ACC112 (cell line): Measurements from ENCODE around the gene NEK5.
"Not testable (repeated sequence)": the region's sequence is repeated elsewhere in the genome, so short reads cannot be mapped to it uniquely, and the experiment has no call there.

Experiments used
- H2AFZ ChIP-seq: fragments of 200-600 bp; sonication (generic); one replicate; pipeline ENCODE4 v1.6.0; 2017; ENCODE audit warnings: antibody characterized with exemption, low read length; ENCODE audit not compliant: unreplicated experiment
- H3K27ac ChIP-seq: fragments of 200-600 bp; sonication (generic); 2 replicates; pipeline ENCODE4 v1.5.1; 2014; ENCODE audit warnings: low read depth, mild to moderate bottlenecking, antibody characterized with exemption, low read length, moderate library complexity
- H3K27me3 ChIP-seq: fragments of 200-600 bp; sonication (generic); 2 replicates; pipeline ENCODE4 v1.6.1; 2014; ENCODE audit warnings: mild to moderate bottlenecking, antibody characterized with exemption, low read length, moderate library complexity, mixed read lengths; ENCODE audit not compliant: insufficient read depth
- H3K36me3 ChIP-seq: fragments of 200-600 bp; sonication (generic); 2 replicates; pipeline ENCODE4 v1.6.1; 2016; ENCODE audit warnings: mild to moderate bottlenecking, antibody characterized with exemption, low read length, moderate library complexity, mixed read lengths; ENCODE audit not compliant: insufficient read depth
- H3K4me1 ChIP-seq: fragments of 200-600 bp; sonication (generic); one replicate; pipeline ENCODE4 v1.6.1; 2016; ENCODE audit warnings: low read length, mixed read lengths; ENCODE audit not compliant: insufficient read depth, unreplicated experiment, control insufficient read depth
- H3K4me3 ChIP-seq: fragments of 200-600 bp; sonication (generic); 2 replicates; pipeline ENCODE4 v1.5.1; 2014; ENCODE audit warnings: mild to moderate bottlenecking, low read depth, low read length
- H3K79me2 ChIP-seq: fragments of 200-600 bp; sonication (generic); one replicate; pipeline ENCODE4 v1.6.0; 2016; ENCODE audit warnings: low read length; ENCODE audit not compliant: control insufficient read depth, unreplicated experiment, insufficient read depth

NEK5 gene

GRCh38 chr13:52079891-52080290 is 49.0 kb downstream of the NEK5 start:
- H3K4me1 ChIP-seq, H3K27ac ChIP-seq, H2AFZ ChIP-seq, H3K4me3 ChIP-seq, H3K79me2 ChIP-seq, H3K36me3 ChIP-seq: not testable (repeated sequence)
- H3K27me3 ChIP-seq: peaks cover 34% of the 10 kb centered on the region

- Histone ChIP-seq H3K27ac (no peak overlapping the region), H2AFZ (no peak overlapping the region), H3K4me1 (peaks cover 9% of the 10 kb centered on the region), H3K27me3 (peaks cover 9% of the 10 kb centered on the region), H3K4me3 (no peak overlapping the region), H3K79me2 (no peaks in the 10 kb centered on the region), H3K36me3 (no peaks in the 10 kb centered on the region)
Measured at GRCh38 chr13:52070929-52071523, 57.8 kb downstream of the NEK5 start.

GRCh38 chr13:52067237-52067636 is 61.6 kb downstream of the NEK5 start:
- Histone ChIP-seq H3K36me3 (no peaks in the 10 kb centered on the region), H3K27ac (no peak overlapping the region), H2AFZ (no peak overlapping the region), H3K79me2 (no peaks in the 10 kb centered on the region), H3K4me1 (peaks cover 9% of the 10 kb centered on the region), H3K4me3 (no peak overlapping the region), H3K27me3 (no peaks in the 10 kb centered on the region)

- Histone ChIP-seq H3K4me1 (no peaks in the 10 kb centered on the region), H3K27me3 (no peaks in the 10 kb centered on the region), H3K4me3 (no peak overlapping the region), H3K27ac (no peak overlapping the region), H2AFZ (no peak overlapping the region), H3K36me3 (no peaks in the 10 kb centered on the region), H3K79me2 (no peaks in the 10 kb centered on the region)
Measured at GRCh38 chr13:52061587-52061986, 67.3 kb downstream of the NEK5 start.

GRCh38 chr13:52061064-52061463 is 67.8 kb downstream of the NEK5 start:
- H3K27me3 ChIP-seq, H3K36me3 ChIP-seq, H3K4me3 ChIP-seq, H3K4me1 ChIP-seq, H3K79me2 ChIP-seq, H2AFZ ChIP-seq, H3K27ac ChIP-seq: not testable (repeated sequence)

- no peaks in the 10 kb centered on the region for H3K79me2 ChIP-seq
- peaks cover 6% of the 10 kb centered on the region for H3K27me3 ChIP-seq
- H3K36me3 ChIP-seq: no peaks in the 10 kb centered on the region
- H3K4me1 ChIP-seq: no peaks in the 10 kb centered on the region
- H2AFZ ChIP-seq: no peak overlapping the region
- no peak overlapping the region for H3K4me3 ChIP-seq
- H3K27ac ChIP-seq: no peak overlapping the region
Measured at GRCh38 chr13:52053460-52053859, 75.4 kb downstream of the NEK5 start.

GRCh38 chr13:52051400-52051799 is 77.5 kb downstream of the NEK5 start:
- Histone ChIP-seq H2AFZ (no peak overlapping the region), H3K79me2 (no peaks in the 10 kb centered on the region), H3K27me3 (peaks cover 6% of the 10 kb centered on the region), H3K27ac (no peak overlapping the region), H3K4me1 (no peaks in the 10 kb centered on the region), H3K36me3 (no peaks in the 10 kb centered on the region), H3K4me3 (no peak overlapping the region)

GRCh38 chr13:52048516-52048915 is 80.4 kb downstream of the NEK5 start:
- H3K4me3 ChIP-seq: no peak overlapping the region
- H3K79me2 ChIP-seq: no peaks in the 10 kb centered on the region
- H3K27ac ChIP-seq: no peak overlapping the region
- no peaks in the 10 kb centered on the region for H3K36me3 ChIP-seq
- no peak overlapping the region for H2AFZ ChIP-seq
- no peaks in the 10 kb centered on the region for H3K4me1 ChIP-seq
- peaks cover 3% of the 10 kb centered on the region for H3K27me3 ChIP-seq

GRCh38 chr13:52047463-52047862 is 81.4 kb downstream of the NEK5 start:
- Histone ChIP-seq H3K79me2 (no peaks in the 10 kb centered on the region), H2AFZ (no peak overlapping the region), H3K4me3 (no peak overlapping the region), H3K27me3 (no peaks in the 10 kb centered on the region), H3K36me3 (no peaks in the 10 kb centered on the region), H3K4me1 (no peaks in the 10 kb centered on the region), H3K27ac (no peak overlapping the region)

GRCh38 chr13:52043675-52044074 is 85.2 kb downstream of the NEK5 start:
- Histone ChIP-seq H3K27ac (no peak overlapping the region), H2AFZ (no peak overlapping the region), H3K4me1 (no peaks in the 10 kb centered on the region), H3K4me3 (no peak overlapping the region), H3K79me2 (no peaks in the 10 kb centered on the region), H3K27me3 (no peaks in the 10 kb centered on the region), H3K36me3 (no peaks in the 10 kb centered on the region)

GRCh38 chr13:52036037-52036436 is 92.8 kb downstream of the NEK5 start:
- Histone ChIP-seq H3K36me3 (no peaks in the 10 kb centered on the region), H3K27ac (no peak overlapping the region), H3K27me3 (no peaks in the 10 kb centered on the region), H3K4me3 (no peak overlapping the region), H3K79me2 (no peaks in the 10 kb centered on the region), H2AFZ (no peak overlapping the region), H3K4me1 (no peaks in the 10 kb centered on the region)
